Right lung (tissue), 10 donors: ENCODE results near the gene SLC18B1. TPM values are rescaled to one million over a fixed set of nuclear protein-coding genes. Genes with fewer than 3 reads are reported as not detected.

Source experiments
- DNase-seq, 2 donors: peaks; one replicate each; pipeline ENCODE4 v3.0.0-alpha.2; 2013
- long read RNA-seq, 8 donors: transcript quantifications; one replicate each; lab custom pipeline, GENCODE V29; 2026
- polyA plus RNA-seq, 5 donors: library from polyadenylated mRNA; unstranded; fragments of 120-200 nt; gene quantifications; one replicate each; pipeline versions ENCODE4 v1.2.1 to v1.2.3, GENCODE V29; 2013; ENCODE audit warnings: inconsistent platforms in 1 of 5, low replicate concordance in 1 of 5; ENCODE audit not compliant: insufficient read length in 5 of 5, insufficient read depth in 1 of 5

SLC18B1 gene
- 10 to 100 TPM; 19.1 to 29.1 (median 26.7) TPM for polyA plus RNA-seq
- long read RNA-seq, donor 1, partial matches to known transcripts, result 9,208 of 9,609 reads
- long read RNA-seq, donor 1, other reads (novel, unspliced or antisense), result 397 of 9,609 reads
- long read RNA-seq, donor 2, partial matches to known transcripts, result 4,526 of 4,706 reads
- long read RNA-seq, donor 2, other reads (novel, unspliced or antisense), result 179 of 4,706 reads
- long read RNA-seq, donor 3, transcript SLC18B1-201 (14 exons, 2,368 nt), result major isoform, 5 of 6,555 reads
- long read RNA-seq, donor 3, partial matches to known transcripts, result 6,343 of 6,555 reads
- long read RNA-seq, donor 3, other reads (novel, unspliced or antisense), result 207 of 6,555 reads
- long read RNA-seq, donor 4, transcript SLC18B1-201 (14 exons, 2,368 nt), result major isoform, 6 of 5,394 reads
- long read RNA-seq, donor 4, partial matches to known transcripts, result 5,175 of 5,394 reads
- long read RNA-seq, donor 4, other reads (novel, unspliced or antisense), result 213 of 5,394 reads
- long read RNA-seq, donor 5, partial matches to known transcripts, result 9,413 of 9,755 reads
- long read RNA-seq, donor 5, other reads (novel, unspliced or antisense), result 340 of 9,755 reads
- long read RNA-seq, donor 6, partial matches to known transcripts, result 9 of 11 reads
- long read RNA-seq, donor 6, other reads (novel, unspliced or antisense), result 0 of 11 reads
- long read RNA-seq, donor 7, transcript SLC18B1-201 (14 exons, 2,368 nt), result major isoform, 5 of 8,862 reads
- long read RNA-seq, donor 7, partial matches to known transcripts, result 8,403 of 8,862 reads
- long read RNA-seq, donor 7, other reads (novel, unspliced or antisense), result 454 of 8,862 reads
- long read RNA-seq, donor 8, partial matches to known transcripts, result 0 of 2 reads
- long read RNA-seq, donor 8, other reads (novel, unspliced or antisense), result 0 of 2 reads

DNA sequence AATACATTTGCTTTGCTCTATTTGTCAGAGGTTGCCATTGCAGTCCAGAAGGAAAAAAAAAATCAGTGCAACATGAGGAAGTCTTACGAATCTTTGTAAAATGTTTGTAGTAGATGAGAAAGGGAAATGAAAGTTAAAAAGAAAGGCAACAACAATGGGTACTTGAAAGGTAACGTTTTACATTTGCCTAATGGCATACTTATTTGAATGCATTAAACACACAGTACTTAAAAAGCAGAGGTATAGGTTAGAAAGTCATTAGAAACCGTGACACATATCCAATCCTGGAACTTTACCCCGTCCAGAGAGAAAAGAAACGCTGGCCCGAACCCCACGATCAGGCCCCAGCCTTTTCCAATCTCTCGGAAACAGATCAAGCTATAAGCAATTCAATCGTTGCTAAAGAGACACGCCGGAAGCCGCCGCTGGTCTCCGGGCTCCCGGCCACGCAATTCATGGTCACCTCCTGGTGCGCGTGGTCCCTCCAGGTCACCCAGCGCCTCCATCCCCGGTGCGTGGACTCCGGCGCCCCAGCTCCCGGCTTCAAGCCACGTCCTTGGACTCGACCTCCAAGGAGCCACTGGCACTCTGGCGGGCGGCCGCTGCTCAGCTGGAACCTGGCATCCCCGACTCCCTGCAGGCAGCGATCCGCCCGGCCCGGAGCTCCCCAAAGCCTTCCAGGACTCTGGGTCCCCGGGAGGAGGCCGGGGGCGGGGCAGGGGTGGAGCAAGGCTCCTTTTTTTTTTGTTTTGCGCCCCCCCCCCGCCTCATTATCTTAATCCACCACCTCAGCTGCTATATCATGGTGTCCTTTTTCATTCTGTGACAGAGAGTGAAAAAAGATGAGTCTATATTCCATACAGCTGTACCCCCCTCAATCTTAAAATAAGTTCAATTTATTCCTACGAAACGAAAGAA lies at the start of gene SLC18B1:
Gene SLC18B1, minus strand, starts transcription at position 687 of the 918 bp plus-strand sequence. Its CDS starts 181 bp downstream, at position 506.
- DNase-seq, result peak; percentile 62 to 64

DNA sequence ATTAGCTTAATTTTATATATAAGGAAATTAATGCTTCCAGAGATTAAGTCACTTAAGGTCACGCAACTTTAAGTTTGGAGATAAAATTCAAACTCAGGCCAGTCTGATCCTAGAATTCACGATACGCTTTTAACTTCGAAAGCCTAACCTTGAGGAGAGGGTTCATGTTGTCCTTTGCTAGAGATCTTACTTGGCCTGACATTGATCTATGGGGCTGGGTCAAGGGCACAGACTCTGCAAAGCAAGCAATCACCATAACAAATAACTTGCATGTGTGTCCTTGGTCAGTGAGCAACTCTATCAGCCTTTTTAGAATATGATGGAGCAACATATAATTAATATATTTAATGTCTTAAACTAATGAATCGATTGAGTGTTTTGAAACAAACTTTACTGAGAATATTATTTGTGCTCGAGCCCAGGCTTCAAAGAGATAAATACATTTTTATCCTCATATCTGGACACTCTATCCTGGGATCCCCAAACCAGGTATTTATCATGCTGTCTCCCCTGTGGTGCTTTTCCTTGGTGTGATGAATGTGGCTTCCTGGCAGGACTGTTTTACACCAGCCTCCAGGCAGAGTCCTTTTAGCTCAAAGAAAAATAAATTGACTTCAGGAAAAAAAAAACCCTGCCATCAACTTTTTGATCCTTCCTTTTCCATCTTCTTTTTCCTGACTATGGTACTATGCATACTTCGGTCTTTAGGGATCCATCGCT lies 45.0 kb upstream of the SLC18B1 start:
- no peak for DNase-seq

DNA sequence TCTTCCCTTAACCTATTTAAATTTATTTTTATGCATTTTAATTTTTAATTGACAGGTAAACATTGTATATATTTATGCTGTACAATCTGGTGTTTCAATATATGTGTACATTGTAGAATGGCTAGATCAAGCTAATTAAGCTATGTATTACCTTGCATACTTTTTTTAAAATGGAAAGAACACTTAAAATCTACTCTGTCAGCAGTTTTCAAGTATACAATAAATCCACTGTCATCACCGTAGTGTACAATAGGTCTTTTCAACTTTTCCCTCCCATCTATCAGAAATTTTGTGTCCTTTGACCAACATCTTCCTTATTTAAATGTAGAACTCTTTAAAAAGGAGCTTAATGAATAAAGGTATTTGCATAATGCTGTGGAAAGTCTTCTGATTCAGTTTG lies 43.5 kb upstream of the SLC18B1 start:
- no peak for DNase-seq

DNA sequence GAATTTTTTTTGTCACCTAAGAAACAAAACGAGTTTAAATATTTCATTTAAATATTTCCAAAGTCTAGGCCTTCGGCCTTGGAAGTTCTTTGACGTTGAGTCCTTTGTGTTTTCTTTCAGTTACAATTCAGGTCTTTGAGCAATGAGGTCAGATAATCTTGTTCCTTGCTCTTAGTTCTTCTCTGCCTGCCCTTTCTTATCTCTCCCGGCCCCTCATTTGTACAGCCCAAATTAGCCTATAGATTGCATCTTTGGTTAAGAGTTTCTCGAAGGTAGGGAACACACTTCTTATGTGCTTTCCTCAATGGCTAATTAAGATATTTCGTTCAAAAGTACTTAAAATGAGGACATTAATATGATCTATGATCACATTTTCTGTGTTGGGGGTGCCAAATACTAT lies 34.5 kb upstream of the SLC18B1 start:
- no peak for DNase-seq

DNA sequence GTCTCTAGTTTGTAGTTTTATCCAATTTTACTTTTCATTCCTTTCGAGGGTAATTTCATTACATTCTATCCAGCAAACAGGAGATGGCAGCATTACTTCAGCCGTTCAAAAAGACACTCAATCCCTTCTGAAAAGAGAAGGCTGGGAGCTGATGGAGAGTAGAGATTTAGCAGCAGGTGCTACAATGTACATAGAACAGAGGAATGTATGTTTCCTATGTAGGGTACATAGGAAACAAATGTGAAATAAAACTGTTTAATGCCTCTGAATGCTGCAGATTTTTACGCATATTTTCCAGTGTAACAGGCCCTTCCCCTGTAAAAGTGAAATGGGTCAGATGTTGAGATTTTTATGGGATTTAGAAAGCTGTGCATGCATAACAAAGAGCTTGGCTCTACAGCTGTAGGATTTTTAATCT lies 31.9 kb upstream of the SLC18B1 start:
- peak; percentile 19 to 40 for DNase-seq

DNA sequence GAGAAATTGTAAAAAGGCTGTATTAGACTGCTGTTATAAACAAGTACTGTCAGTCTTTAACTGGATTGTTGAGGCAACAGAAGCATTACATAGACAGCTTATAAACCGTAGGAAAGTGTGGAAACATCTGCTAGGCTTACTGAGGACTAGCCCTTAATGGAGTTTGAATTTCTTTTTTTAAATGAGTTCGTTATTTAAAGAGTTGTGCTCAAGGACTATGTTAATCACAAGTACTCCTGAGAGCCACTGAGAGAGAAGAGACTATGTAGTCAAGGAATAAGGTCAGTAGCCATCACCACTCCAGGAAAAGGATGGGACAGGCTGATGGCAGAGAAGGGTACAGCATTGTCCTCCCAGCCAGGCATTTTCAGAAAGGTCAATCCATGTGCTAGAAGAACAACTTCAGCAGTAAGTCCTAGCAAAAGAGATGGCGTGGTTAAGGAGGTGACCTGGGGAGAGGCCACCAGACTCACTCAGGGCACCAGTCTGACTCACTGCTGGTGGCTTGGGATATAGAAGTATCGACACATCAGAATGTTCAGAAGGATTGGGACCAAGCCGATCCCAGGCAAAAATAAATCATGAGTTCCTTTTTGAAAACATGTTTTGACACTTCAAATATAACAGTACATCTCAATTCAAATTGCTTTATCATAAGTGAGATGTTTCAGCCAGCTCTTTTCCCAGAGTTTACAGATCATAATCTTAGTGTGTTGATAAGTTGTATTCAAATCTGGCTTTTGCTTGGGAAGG lies 22.4 kb upstream of the SLC18B1 start:
- no peak for DNase-seq

DNA sequence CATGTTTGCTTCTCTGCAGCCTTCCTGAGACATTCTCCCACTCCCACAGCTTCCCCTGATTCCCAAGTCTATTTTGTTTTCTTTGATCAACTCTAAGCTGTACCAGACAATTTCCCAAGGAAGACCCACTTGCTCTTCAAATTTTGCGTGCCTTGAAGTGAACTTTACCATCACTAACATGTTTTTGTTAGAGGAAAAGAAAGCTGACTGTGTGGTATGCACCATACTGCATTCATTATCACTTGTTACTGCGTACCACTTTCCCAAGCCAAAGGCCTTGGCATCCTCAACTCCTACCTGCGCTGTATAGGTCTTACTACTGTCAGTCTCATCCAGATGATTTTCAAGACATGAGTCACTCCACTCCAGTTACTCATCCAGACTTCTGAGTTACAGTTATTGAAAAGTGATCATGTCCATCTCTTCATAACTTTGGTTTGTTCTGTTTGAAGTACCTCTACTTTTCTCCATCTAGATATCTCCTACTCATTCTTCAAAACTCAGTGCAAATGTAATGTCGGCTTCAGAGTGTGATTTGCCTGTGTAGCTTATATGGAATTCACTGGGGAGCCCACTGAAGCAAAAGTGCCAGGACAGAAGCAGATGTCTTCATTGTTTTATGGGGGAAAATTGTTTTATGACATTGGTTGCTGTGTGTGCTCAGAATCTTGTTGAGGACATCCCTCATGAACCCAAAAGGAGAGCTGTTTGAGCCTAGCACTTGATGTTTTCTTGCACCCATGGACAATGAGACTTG lies 21.1 kb upstream of the SLC18B1 start:
- no peak for DNase-seq

DNA sequence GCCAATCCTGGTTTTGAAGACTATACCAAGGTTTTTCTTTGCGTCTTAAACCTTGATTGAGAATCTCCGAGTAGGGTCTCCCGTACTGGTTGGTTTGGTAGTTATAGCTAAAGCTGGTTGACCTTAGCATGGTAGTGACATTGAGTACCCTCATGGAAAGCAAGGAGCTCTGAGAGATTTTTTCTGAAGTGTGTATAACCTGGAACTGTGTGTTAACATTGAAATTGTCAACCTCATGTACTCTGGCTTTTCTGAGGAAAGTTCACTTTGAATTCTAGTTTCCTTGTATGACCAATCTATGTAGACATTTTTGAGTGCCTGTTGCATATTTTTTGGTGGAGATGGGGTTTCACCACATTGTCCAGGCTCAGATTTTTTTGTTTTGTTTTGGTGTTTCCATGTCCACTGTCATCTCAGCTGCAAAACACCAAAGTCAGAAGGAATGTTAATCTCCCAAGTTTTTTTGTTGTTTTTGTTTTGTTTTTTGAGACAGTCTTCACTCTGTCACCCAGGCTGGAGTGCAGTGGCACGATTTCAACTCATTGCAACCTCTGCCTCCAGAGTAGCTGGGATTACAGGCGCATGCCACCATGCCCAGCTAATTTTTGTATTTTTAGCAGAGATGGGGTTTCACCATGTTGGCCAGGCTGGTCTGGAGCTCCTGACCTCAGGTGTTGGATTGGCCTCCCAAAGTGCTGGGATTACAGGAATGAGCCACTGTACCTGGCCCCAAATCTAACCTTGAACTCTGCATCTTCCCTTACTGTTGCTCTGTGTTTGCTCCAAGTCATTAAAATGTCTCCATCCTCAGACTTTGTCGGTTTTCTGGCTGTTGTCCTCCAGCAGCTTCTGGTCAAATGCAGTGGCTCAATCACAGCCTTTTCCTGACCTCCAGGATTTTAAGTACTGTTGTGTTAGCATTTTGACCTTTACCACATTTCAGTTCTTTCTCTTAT lies 20.2 kb upstream of the SLC18B1 start:
- DNase-seq, result no peak

DNA sequence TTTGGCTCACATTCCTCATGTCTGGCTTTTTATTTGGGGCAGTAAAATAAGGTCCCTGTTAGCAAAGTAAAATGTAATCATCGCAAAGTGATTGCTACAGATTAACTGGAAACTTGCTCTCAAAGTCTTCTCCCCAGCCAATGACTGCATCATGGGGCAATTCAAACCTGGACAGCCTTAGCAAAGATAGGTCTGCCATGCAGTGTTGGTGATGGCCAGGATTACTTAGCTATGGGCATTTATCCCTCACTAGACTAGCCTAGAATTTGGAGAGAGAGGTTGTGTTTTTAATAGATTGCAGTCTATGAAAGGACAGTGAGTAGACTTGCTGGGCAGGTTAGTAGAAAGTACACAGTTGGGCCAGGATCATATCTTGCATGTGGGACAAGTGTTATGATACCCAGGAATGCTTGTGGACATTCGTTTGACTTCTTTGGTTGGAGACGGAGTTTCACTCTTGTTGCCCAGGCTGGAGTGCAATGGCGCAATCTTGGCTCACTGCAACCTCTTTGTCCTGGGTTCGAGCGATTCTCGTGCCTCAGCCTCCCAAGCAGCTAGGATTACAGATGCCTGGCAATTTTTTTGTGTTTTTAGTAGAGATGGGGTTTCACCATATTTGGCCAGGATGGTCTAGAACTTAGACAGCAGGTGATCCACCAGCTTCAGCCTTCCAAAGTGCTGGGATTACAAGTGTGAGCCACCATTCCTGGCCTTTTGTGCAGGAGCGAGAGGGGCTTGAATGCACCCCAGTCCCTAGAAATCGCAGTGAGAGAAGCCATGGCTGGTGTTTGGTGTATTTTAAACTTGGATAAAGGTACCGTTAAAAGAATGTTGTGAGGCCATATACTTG lies 19.3 kb upstream of the SLC18B1 start:
- no peak for DNase-seq

DNA sequence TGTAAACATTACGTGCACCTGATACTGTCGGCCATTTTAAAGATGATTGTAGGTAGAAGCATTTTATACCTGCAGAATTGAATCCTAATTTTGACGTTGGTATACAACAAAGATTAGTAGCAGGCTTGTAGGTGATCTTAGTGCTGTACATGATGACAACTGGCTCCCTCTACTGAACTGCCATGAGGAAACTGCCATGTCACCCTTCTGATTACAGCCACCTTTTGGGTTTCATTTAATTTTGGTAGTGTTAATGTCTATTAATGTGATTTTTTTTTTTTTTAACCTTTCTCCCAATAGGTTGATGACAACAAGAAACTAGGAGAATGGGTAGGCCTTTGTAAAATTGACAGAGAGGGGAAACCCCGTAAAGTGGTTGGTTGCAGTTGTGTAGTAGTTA lies 18.2 kb upstream of the SLC18B1 start:
- no peak for DNase-seq

DNA sequence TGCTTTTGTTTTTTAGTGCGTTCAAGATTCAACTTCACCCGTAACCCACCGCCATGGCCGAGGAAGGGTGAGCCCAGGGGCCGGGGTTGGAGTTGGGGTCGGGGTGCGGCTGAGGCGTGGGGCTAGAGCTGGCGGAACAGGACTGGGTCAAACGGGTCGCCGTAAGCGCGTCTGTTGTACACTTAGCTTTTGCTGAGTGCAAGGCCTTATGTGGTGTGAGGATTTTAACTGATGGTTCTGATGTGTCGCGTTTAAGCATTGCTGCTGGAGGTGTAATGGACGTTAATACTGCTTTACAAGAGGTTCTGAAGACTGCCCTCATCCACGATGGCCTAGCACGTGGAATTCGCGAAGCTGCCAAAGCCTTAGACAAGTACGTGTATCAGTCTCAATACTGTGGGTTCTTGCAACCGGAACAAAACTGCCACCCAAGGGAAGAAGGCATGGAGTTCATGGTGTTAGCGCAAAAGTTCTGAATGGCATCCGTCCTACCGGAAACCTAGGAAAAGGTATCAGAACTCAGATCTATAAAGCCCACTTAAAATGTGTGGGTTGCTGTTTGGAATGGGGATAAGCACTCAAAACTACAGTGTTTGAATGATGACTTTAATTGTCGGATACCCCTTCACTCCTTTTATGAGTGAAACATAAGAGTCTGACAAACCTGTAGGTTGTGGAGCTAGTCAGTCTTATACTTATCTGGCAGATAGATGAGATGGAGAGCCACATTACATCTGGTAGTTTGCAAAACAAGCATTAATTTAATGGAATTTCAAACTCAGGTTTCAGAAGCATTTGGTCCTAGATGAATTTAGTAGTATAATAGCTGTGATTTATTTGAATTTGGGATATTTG lies 16.5 kb upstream of the SLC18B1 start:
- no peak for DNase-seq

DNA sequence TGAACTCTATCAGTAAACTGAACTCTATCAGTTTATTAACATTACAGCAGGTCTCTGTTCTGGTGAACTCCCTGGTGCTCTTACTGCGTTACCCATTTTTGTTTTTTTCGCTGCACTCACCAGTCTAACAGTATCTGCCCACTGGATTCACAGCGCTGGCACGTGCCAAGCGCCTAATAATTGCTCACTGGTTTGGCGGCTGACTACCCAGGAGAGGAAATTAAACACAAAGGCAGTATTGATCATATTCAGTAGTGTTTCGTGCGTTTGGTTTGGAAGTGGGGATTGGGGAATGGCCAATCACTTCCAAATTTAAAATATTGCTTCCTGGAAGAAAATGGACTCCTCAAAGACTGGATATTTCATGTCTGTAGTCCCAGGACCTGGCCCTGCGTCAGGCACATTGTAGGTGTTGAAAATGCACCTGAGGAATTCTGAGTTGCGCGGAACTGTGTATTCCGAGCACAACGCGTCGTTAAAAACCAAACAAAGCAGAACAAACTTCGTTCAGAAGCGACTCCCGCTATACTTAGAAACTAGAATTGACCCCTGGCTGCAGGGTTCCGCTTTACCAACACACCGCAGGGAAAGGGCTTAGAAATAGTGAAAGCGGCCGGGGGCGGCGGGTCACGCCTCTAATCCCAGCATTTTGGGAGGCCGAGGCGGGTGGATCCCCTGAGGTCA lies 14.9 kb upstream of the SLC18B1 start:
- peak; percentile 58 to 67 for DNase-seq

DNA sequence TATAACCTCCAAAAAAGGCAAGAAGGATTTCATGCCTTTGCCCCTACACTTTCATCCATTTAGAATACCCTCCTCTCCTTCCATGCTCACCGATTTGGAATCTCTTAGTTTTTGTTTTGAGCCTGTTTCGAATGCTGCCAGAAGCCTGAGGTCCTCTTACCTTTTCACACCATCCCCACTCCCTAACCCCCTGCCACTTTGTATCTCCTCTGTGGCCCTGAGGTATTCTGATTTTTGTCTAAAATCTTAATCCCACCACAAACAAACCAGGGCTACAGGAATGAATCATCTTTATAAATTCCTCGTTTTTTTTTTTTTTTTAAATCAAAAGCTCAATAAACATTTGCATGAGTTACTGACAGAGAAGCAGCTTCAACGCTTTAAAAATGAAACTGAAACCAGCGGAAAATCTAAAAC lies 14.3 kb upstream of the SLC18B1 start:
- no peak for DNase-seq

DNA sequence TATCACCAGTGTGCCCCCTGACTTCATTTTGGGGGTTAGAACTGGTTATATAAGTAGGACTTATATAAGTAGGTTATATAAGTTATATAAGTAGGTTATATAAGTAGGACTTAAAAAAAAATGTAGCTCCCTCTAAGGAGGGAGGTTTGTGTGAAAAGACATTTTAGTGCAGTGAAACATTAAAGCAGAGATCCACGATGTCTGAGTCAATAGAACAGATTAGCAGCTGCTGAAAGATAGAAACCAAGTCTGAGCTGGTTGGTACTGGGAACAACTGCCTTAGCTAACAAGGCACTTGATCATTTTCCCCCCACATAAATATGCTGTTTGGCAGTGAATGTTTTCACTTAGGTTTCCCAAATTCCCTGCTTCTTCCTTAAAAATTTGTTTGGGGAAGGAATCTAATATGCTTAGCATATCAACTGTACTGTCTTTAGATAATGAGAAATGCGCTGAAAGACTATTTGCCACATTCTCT lies 13.9 kb upstream of the SLC18B1 start:
- DNase-seq, result peak; percentile 23 to 31

DNA sequence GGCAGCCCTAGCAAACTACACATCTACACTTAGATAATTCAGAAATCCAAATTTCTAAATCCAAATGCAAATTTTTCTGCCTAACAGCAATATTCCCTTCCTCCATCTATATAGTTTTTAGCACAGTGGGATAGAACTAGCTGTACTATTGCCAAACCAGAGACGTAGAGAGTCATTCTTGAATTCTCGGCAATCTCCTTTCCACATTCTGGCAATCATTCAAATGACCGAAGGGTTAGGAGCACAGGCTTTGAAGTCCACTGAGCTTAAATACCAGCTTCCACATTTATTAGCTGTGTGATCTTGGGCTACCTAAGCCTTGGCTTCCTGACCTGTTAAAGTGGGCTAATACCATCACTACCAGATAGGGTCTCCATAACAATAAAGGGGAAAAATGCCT lies 12.8 kb upstream of the SLC18B1 start:
- DNase-seq, result no peak
